NCI-H2107 (cell line): ENCODE measurements around the gene SUSD2.
"Not testable (repeated sequence)": the region's sequence is repeated elsewhere in the genome, so short reads cannot be mapped to it uniquely, and the experiment has no call there.

Experiments used
- DNase-seq: peaks from one replicate; lab custom pipeline; 2025; lab: John Stamatoyannopoulos, UW

Gene SUSD2

GRCh38 chr22:24189249-24190158 is 8.2 kb downstream of the SUSD2 start:
- peak; percentile 12 for DNase-seq

GRCh38 chr22:24190159-24190540 is 8.9 kb downstream of the SUSD2 start:
- no peak for DNase-seq

- no peak for DNase-seq
Measured at GRCh38 chr22:24190596-24191208, 9.4 kb downstream of the SUSD2 start.

GRCh38 chr22:24191381-24191841 is 10.1 kb downstream of the SUSD2 start:
- no peak for DNase-seq

- no peak for DNase-seq
Measured at GRCh38 chr22:24191893-24192292, 10.6 kb downstream of the SUSD2 start.

GRCh38 chr22:24198682-24199052 is 17.4 kb downstream of the SUSD2 start:
- no peak for DNase-seq

GRCh38 chr22:24200619-24201212 is 19.4 kb downstream of the SUSD2 start:
- no peak for DNase-seq

- no peak for DNase-seq
Measured at GRCh38 chr22:24201681-24202614, 20.7 kb downstream of the SUSD2 start.

- not testable (repeated sequence) for DNase-seq
Measured at GRCh38 chr22:24203856-24204255, 22.6 kb downstream of the SUSD2 start.

- no peak for DNase-seq
Measured at GRCh38 chr22:24205438-24206195, 24.3 kb downstream of the SUSD2 start.

- DNase-seq: not testable (repeated sequence)
Measured at GRCh38 chr22:24206460-24207263, 25.4 kb downstream of the SUSD2 start.

GRCh38 chr22:24207264-24208011 is 26.2 kb downstream of the SUSD2 start:
- DNase-seq: no peak

- DNase-seq: no peak
Measured at GRCh38 chr22:24208012-24208749, 26.9 kb downstream of the SUSD2 start.

GRCh38 chr22:24209016-24209415 is 27.7 kb downstream of the SUSD2 start:
- DNase-seq: no peak

- DNase-seq: no peak
Measured at GRCh38 chr22:24209687-24210086, 28.4 kb downstream of the SUSD2 start.

GRCh38 chr22:24210409-24210808 is 29.1 kb downstream of the SUSD2 start:
- DNase-seq: not testable (repeated sequence)

- DNase-seq: not testable (repeated sequence)
Measured at GRCh38 chr22:24211716-24212115, 30.4 kb downstream of the SUSD2 start.

GRCh38 chr22:24213111-24213510 is 31.8 kb downstream of the SUSD2 start:
- not testable (repeated sequence) for DNase-seq
